ENCODE results near the gene NKIRAS1.

- TF ChIP-seq POLR2AphosphoS5 (IDR thresholded peaks at IDR 0.05; ENCODE audit: low read depth, low read length) (no peak), SIN3A (IDR thresholded peaks at IDR 0.05; ENCODE audit: borderline replicate concordance, insufficient read depth, low read length) (no peak), TAF1 (IDR thresholded peaks at IDR 0.05; ENCODE audit: borderline replicate concordance, insufficient read depth, low read length) (no peak), FOXP2 (optimal IDR thresholded peaks at IDR 0.05; ENCODE audit: borderline replicate concordance, extremely low read depth, extremely low read length, insufficient read depth) (no peak)
- TF ChIP-seq, protein P1, sequence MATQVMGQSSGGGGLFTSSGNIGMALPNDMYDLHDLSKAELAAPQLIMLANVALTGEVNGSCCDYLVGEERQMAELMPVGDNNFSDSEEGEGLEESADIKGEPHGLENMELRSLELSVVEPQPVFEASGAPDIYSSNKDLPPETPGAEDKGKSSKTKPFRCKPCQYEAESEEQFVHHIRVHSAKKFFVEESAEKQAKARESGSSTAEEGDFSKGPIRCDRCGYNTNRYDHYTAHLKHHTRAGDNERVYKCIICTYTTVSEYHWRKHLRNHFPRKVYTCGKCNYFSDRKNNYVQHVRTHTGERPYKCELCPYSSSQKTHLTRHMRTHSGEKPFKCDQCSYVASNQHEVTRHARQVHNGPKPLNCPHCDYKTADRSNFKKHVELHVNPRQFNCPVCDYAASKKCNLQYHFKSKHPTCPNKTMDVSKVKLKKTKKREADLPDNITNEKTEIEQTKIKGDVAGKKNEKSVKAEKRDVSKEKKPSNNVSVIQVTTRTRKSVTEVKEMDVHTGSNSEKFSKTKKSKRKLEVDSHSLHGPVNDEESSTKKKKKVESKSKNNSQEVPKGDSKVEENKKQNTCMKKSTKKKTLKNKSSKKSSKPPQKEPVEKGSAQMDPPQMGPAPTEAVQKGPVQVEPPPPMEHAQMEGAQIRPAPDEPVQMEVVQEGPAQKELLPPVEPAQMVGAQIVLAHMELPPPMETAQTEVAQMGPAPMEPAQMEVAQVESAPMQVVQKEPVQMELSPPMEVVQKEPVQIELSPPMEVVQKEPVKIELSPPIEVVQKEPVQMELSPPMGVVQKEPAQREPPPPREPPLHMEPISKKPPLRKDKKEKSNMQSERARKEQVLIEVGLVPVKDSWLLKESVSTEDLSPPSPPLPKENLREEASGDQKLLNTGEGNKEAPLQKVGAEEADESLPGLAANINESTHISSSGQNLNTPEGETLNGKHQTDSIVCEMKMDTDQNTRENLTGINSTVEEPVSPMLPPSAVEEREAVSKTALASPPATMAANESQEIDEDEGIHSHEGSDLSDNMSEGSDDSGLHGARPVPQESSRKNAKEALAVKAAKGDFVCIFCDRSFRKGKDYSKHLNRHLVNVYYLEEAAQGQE (IDR thresholded peaks at IDR 0.05; ENCODE audit: insufficient read depth in 1 of 2, low read depth in 2 of 2, low read length in 2 of 2) = no peak
Measured at GRCh38 chr3:23867838-23868237, 49.0 kb downstream of the NKIRAS1 start.

All from PFSK-1 (cell line).